HG03196 (cell line): ENCODE measurements around the gene AFG1L.
"Not testable (repeated sequence)": the region's sequence is repeated elsewhere in the genome, so short reads cannot be mapped to it uniquely, and the experiment has no call there.

Experiments used
- ATAC-seq: cut with Tn5 transposase; IDR thresholded peaks from one replicate; pipeline ENCODE4 v1.9.1; 2021; ENCODE audit not compliant: unreplicated experiment

AFG1L gene

DNA sequence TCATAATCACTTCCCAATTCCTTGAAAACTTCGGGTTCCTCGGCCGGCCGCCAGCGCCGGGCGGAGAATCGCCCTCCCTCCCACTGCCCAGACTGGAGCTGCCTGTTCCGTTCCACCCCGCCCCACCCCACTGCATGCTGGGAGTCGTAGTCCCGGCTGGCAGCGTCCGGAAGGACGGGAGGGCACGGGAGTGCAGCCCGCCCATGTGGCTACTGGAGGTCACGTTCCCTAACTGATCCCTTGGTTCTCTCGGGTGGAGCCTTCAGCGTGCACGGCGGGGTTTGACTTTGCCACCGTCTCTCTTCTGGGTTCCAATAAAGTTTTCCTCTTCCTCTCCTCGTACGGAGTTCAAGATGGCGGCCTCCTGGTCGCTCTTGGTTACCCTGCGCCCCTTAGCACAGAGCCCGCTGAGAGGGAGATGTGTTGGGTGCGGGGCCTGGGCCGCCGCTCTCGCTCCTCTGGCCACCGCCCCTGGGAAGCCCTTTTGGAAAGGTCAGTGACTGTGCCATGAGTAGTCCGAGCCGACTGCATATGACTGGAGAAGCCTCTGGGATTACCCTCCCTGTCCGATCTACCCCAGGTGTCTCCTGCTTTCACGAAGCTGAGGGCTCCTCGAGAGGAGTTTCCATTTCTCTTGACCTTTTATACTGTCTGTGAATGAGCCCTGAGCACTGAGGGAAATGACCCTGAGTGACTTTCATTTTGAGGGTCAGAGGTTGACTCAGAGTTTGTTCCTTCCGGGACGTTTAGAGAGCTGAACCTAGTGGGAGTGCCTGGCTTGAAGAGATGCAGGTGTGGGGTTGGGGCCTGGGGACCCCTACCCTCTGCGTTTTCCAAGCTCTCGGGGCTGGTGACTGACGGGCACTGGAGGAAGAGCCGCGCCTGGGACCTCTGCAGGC, at the start of gene AFG1L:
TSS of gene AFG1L (plus strand) at position 328 of the 899 bp plus-strand sequence. CDS start at position 354, 26 bp downstream.
- ATAC-seq = peak; percentile 90

DNA sequence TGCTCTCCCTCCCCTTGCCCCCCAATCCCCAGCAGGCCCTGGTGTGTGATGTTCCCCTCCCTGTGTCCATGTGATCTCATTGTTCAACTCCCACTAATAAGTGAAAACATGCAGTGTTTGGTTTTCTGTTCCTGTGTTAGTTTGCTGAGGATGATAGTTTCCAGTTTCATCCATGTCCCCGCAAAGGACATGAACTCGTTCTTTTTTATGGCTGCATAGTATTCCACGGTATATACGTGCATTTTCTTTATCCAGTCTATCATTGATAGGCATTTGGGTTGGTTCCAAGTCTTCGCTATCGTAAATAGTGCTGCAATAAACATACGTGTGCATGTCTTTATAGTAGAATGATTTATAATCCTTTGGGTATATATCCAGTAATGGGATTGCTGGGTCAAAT, 49.8 kb upstream of the AFG1L start:
- ATAC-seq = not testable (repeated sequence)

DNA sequence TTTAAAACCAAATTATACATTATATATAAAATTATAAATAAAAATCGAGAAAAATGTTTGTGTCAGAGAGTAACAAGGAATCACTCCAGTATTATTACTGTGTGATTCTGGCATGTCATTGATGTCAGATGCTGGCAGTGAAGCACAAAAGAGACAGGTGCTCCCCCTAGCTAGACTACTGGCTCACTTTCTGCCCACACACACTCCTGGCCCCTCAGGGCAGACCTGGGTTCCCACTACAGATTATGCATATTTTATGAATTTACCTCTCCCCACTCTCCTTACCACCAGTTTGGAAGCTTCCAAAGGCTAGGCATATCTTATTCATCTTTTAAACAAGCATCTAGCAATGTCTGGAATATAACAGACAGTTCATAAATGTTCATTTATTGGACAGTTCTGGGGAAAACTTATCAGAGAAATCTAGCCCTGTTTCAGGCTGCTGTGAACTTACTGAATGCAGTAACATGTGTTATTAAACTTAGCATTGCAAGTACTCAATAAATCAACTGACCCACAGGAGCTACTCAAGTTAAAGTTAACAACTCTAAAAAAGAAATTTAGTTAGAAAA, 46.8 kb upstream of the AFG1L start:
- no peak for ATAC-seq

DNA sequence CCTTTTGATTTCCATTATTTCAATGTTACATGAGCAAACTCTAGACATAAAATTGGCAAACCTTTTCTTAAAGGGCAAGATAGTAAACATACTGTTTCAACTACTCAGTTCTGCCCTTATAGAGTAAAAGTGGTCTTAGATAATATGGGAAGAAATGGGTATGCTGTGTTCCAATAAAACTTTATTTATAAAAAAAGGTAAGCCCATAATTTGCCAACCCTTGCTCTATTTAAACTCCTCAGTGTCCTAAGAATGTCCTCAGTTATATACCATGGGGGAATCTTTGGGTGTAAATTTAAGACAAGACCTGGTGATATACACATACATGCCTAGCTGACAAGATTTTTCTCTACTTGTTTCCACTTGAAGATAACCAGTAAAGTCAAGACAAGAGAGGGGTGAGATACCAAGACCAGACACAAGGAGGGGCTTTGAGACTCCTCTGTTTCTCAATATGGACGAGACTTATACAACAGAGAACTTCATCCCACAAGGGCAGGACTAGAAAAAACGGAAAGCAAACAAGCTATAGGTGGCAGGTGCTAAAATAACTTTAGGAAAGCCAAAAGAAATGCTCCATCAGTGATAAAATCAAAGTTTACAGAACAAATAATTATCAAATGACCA, 44.5 kb upstream of the AFG1L start:
- no peak for ATAC-seq

DNA sequence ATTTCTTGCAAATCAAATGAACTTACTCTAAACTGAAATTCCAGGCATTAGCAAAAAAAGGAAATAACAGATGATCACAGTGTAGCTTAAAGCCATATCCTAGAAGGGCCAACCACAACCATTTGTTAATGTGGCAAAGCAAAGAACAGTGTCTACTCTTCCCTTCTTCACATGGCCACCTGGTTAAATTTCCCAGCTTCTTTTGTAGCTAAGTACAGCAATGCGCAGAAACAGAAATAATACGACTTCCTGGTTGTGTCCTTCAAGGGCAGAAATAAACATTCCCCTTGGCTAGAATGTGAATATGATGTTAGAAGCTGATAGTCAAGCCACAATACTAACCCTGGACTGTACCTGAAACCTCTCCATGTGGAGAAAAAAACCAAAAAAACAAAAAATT, 43.6 kb upstream of the AFG1L start:
- ATAC-seq = no peak

DNA sequence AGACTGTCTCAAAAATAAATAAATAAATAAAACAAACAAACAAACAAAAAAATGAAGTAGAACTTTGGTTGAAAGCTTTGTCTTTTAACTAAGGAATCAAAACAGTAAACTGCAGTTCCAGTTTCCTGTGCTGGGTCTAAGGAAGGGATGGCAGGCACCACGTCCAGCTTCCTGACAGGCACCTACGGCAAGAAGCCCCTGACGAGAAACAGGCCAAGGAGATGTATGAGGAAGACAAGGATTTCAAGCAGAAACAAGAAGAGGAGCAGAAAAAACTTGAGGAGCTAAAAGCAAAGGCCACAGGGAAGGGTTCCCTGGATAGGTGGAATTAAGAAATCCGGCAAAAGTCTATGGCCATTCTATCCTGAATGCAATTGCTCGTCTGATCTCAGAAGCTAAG, 42.8 kb upstream of the AFG1L start:
- no peak for ATAC-seq

DNA sequence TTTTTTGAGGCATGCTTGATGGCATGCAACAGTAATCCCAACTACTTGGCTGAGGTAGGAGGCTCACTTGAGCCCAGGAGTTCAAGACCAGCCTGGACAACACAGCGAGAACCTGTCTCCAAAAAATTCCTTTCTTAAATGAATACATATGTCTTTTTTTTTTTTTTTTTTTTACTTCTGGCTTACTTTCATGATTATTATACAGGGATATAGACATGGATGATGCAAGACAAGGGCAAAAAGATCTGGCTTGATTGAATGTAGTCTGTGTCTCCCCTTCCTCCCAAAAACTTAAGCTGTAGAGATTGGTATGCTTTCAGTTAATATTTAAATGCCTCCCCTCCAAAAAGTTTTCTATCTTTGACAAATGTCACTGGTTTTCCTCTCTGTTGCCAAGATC, 41.6 kb upstream of the AFG1L start:
- ATAC-seq = no peak

DNA sequence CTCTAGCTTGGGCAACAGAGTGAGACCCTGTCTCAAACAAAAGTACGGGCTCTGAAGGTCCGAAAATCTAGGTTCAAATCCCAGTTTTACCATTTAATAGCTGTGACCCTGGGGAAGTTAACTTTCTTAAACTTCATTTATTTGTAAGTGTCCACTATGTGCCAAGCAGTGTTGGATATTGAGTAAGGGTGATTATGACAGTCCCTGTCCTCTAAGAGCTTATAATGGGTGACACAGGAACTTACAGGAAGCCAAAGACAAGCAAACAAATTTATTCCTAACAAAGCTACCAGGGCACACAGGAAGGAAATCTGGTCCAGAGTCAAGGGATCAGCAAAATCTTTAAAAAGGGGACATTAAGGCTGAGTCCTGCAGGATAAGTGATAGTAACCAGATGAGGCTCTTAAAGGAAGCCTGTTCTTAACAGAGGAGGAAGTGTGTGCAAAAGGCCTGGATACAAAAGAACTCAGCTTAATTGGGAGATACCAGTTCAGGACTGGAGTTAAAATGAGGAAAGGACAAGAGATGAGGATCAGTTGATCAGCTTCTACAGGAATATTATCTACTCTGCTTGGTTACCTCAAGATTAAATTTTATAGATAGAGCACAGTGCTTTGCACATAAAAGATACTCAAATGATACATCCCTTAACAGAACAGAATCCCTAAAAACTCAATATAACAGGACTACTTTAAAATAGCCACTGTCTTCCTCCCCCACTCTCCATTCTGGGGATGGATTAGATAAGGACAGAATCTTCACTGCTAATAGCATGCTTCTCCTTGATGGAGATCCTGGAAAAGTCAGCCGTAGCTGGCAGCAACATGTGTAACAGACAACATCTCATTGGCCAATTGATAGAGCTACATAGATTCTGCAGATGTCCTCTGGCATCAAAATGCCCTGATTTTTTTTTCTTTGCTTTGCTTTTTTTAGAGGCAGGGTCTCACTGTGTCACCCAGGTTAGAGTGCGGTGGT, 40.1 kb upstream of the AFG1L start:
- ATAC-seq = no peak

DNA sequence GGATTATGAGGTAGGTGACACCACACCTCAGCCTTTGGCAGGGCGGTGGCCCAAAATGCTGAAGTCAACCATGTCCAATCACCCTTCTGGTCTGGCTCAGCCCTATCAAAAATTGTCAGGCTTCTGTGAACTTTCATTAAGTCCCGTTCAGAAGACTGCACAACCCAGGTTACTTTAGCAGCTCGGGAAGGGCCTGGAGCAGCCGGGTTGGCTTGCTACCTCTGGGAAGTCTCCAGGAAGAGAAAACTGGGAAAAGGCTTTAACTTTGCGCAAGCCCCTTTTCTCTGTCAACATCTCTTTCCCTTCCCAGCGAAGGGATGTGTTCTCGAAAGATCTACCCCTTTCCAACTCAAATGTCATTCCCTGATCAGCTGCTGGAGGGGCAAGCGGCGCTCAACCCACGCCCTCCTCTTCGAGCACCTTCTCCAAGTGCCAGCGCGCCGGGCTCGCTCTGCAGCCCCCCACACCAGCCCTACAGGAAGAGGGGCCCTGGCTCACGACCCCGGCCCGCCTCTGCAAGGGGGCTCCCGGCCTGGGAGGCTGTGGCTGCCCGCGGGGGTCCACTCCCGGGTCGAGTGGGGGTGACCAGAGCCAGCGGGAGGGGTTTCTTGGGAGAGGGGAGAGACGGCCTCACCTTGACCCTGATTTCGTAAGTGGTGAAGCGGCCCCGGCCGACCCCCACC, 34.6 kb upstream of the AFG1L start:
- peak; percentile 20 for ATAC-seq

DNA sequence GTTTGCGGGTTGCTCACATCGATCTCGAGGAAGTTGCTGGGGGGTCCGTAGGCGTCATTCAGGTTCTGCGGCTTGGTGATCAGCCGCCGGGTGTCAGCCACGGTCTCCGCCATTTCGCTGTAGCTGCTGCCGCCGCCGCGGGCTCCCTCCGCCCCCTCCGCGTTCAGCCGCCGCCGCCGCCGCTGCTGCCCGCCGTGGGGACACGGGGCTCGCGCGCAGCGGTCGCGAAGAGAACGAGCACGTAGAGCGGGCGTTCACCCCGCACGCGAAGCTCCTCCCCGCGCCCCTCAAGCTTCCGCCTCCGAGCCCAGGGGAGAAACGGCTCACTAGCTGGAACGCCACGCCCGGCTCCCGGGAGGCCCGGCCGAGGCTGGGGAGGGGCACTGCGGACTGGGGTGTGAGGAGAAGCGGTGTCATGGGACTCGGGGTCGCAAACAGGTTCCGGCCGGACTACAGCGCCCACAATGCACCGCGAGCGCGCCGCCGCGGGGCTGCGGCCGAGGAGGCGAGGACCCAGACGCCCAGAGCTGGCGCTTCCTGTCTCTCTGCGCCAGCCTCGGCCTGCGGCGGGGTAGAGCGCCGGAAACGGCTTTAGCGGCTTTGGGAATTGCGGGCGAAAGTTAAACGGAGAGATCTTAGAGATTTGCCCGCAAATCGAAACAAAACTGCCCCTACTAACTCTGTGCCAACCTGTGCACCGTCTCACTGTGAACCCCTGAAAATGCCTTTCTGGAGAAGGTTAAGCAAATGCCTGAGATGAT, 33.9 kb upstream of the AFG1L start, which contains the start of gene SNX3:
TSS of gene SNX3 (minus strand) at position 232 of the 761 bp plus-strand sequence. CDS start at position 113, 119 bp downstream.
- peak; percentile 88 for ATAC-seq

DNA sequence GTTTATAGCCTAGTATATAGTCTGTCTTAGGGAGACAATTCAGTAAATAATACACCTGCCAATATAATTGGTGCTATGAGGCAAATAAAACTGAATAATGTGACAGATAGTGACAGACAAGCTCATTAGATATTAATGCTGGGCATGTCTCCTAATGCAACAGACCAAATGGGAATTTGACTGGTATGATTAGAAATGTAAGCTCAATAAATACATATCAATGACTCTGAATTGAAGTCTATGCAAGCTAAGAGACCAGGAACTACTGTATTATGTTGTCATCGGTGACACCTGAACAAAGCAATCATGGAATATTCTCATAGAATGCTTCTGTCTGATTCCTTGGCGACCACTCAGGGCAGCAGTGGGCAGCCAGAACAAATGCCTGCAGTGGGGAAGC, 31.5 kb upstream of the AFG1L start:
- ATAC-seq = no peak

DNA sequence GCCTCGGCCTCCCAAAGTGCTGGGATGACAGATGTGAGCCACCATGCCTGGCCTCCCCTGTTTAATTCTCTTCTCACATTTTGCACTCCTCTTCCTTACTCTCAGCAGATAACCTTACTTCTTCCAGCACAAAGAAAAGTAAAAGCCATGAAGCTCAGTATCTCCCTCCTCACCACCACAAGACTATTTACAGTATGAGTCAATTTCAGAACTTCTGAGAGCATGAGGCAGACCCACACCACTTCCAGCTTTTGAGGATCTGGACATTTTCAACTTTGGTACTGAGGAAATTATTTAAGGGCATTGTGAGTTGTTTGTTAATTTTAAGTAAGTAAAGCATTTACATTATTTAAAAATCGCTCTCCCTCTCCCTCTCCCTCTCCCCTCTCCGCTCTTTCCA, 26.0 kb upstream of the AFG1L start:
- no peak for ATAC-seq

DNA sequence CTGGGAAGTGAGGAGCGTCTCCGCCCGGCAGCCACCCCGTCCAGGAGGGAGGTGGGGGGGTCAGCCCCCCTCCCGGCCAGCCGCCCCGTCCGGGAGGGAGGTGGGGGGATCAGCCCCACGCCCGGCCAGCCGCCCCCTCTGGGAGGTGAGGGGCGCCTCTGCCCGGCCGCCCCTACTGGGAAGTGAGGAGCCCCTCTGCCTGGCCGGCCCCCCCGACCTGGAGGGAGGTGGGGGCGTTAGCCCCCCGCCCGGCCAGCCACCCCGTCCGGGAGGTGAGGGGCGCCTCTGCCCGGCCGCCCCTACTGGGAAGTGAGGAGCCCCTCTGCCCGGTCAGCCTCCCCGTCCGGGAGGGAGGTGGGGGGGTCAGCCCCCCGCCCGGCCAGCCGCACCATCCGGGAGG, 24.9 kb upstream of the AFG1L start:
- ATAC-seq = not testable (repeated sequence)

DNA sequence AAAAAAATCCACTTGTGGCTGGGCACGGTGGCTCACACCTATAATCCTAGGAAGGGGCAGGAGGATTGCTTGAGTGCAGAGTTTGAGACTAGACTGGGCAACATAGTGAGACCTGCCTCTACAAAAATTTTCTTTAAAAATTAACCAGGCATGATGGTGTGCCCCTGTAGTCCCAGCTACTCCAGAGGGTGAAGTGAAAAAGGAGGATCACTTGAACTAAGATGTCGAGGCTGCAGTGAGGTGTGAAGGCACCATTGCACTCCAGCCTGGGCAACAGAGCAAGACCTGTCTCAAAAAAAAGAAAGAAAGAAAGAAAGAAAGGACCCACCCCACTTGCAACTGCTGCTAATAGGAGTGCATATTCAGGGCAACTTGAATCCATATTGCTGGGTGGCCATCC, 20.3 kb upstream of the AFG1L start:
- ATAC-seq = no peak

DNA sequence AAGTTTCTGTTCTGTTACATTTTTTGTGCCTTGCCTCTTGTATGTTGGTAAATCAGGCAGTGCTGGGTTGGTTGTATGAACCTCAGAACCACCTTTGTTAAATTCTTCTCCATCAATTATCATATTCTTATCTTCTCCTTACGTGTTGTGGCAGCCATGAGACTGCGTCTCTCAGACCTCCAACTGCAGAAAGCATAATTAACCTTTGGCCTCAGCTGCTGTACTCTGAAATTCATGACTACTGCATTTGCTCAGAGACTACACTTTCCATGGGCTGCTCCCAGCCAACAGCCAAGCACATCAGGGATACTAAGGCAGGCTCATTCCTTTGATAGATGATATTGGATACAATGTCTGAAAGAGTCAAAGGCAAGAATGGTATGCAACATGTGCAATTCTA, 18.9 kb upstream of the AFG1L start:
- no peak for ATAC-seq

DNA sequence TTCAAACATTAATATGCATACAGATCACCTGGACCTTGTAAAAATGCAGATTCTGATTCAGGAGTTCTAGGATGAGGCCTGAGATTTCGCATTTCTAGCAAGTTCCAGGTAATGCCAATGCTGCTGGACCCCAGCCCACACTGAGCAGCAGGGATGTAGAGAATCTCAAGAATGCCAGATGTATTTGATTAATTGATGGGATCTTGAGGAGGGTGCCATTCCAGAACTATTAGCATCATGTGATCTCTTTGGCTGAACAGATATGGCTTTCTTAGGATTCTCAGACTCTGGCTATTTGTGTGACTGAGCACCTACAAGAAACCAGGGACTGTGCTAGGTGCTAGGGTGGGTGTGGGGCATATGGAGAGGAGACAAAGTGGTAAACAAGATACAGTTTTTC, 17.6 kb upstream of the AFG1L start:
- no peak for ATAC-seq

DNA sequence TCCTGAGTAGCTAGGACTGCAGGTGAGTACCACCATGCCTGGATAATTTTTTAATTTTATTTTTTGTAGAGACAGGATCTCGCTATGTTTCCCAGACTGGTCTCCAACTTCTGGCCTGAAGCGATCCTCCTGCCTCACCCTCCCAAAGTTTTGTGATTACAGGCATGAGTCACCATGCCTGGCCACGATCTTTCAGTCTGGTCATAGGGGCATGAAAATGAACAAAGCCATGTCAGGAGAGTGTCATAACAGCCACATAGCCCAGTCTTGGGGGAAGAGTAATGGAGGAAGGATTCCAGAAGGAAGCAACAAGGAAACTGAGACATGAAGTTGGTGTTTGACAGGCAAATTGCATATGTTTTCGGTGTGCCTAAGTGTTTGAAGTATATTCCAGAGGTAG, 17.0 kb upstream of the AFG1L start:
- ATAC-seq = no peak

DNA sequence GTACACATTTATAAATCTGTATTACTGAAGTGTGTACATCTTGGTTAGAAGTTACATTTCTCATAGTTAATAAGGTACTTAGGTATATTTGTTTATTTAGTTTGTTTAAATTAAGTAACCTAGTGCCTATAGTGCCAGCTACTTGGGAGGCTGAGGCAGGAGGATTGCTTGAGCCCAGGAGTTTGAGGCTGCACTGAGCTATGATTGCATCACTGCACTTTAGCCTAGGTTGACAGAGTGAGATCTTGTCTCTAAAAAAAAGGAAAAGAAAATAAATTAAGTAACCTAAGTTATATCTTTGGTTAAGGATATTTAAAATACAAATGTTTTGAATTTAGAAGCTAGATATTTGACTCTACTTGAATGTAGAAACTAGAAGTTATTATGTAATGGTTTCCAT, 9.5 kb upstream of the AFG1L start:
- no peak for ATAC-seq

DNA sequence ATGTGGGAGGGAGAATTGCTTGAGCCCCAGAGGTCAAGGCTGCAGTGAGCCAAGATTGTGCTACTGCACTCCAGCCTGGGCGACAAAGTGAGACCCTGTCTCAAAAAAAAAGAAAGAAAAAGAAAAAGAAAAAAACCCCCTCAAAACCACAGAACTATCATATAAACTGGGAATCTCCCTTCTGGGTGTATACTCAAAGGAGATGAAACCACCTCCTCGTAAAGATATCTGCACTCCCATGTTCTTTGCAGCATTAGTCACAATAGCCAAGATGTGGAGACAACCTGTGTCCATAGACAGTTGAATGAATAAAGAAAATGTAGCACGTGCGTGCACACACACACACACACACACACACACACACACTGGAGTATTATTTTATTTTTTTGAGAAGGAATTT, 8.5 kb upstream of the AFG1L start:
- no peak for ATAC-seq

DNA sequence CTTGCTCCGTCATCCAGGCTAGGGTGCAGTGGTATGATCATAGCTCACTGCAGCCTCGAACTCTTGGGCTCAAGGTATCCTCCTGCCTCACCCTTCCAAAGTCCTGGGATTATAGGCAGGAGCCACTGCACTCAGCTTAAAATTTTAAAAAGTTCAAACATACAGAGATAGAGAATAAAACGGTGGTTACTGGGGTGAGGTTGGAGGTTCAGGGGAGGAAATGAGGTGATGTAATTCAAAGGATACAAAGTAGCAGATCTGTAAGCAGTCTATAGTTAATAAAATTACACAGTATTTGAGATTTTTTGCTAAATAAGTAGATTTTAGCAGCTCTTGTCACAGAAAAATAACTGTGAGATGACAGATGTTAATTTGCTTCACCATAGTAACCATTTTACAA, 7.5 kb upstream of the AFG1L start:
- ATAC-seq = no peak
